H4 (cell line): ENCODE data around the gene BCAR3. TPM values are rescaled to one million over a fixed set of nuclear protein-coding genes. Genes with fewer than 3 reads are reported as not detected.
"Not testable (repeated sequence)": the region's sequence is repeated elsewhere in the genome, so short reads cannot be mapped to it uniquely, and the experiment has no call there.

Source experiments
- DNase-seq: peaks from one replicate; pipeline ENCODE4 v3.0.0-alpha.2; 2015; ENCODE audit warnings: low spot score
- total RNA-seq: library from RNA; depleted of rRNA; stranded (reverse); fragments of >200 nt; shearing (Covaris generic); gene quantifications from 2 replicates; pipeline ENCODE4 v1.2.3, GENCODE V29; 2014

Gene BCAR3
- total RNA-seq, 1 experiment from 2014 or later, result 23.7 TPM

DNA sequence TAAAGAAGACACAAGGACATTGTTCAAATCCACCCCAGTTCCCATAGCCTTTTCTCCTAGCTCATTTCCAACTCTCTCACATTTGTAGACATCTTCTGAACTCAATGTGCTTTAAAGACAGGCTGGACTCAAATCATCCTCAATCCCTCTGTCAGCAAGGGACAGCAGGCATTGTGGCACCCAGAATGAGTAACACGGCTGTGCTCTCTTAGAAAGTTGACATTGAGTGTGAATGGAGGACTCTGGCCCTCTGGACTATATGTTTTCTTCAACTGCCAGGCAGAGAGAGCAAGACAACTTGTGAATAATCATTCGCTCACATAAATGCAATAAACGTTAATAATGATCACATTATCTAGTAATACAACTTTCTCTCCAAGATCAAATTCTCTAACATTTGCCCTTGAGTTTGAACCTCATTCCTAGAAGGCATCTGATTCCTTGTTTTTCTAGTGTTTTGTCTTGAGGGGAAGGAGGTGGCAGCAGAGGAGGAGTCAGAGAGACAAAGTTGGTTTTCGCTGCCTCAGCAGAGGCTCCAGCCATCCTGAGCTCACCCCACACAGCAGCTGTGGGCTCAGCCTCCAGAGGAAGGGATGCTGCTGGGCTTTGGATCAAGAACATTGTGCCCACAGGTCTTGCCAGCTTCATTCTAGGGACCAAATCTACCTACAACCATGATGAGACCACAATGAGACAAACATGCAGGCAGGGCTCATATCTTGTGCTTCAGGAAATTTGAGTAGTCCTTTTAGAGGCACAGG lies 85.1 kb downstream of the BCAR3 start:
- DNase-seq, result no peak

DNA sequence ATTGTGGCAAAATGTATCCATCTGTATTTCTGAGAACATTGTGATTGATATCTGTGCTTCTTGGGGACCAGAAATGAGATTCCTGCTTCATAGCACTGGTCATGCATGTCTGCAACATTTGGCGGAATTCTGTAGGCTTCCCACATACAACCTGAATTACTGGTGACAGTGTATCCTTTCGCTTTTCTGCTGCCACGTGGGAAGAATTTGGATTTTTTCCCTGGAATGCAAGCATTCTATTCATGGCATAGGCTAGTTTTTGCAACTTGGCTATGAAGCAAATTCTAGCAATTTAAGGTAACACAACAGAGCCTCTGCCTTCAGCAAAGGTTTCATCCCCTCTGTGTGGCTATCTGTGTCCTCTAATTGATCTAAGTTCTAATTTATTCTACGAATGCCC lies 85.9 kb downstream of the BCAR3 start:
- DNase-seq, result no peak

DNA sequence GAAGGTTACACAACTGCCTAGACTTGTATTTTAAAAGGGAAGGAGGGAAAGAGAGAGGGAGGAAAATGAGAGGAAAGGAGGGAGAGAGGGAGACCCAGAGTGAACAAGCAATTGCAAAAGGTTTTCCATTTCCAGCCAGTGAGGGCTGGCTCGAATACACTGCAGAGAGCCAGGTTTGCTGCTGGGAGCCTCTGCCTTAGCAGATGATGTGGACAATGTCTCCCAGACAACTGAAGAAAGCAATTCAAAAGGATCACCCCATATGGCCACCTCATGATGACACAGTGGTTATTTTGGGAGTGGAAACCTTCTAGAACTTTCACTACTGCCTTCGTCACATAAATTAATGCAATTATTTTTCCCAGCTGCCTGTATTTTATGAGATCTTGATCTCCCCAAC lies 86.4 kb downstream of the BCAR3 start:
- DNase-seq, result no peak

DNA sequence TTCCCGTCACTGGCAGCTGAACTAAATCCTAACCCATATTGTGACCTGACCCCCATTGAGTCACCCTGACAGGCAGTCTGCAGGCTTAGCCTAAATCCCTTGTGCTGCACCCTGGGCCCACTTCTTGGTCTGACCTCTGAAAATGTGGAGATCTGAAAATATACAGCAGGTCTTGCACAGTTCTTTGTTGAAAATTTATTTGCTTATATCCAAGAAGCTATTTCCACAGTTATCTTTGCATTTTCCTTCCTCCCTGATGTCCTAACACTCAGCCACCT lies 87.1 kb downstream of the BCAR3 start:
- no peak for DNase-seq

DNA sequence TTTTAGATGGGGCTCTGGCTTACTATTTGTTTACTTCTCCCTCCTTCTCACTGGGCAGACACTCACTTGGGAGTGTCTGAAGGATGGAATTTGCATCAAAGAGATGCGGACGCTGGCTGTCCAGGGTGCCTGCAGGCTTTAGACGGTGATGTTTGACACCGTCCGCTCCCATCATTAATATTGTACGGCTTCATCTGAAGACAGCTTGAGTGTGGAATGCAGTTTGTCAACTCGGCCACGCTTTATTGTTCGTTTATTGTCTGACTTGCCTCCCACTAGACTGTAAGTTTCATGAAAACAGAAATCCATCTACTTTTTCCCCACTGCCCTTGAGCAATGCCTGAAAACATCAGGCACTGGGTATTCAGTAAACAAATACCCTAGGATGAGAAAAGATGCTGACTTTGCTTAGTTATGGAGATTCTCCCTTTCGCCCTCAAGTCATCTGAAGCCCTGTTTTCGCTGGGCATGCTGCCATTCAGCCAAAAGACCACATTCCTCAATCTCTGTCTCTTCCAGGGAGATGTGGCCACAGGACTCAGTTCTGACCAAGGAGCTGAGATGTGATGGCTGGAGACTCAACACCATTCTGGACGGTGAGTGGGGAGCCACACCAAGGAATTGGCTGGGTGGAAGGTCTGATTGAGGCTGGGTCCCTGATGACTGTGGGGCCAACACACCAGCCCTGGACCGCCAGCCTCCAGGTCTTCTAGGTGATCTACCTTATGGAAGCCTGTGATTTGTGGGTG lies 87.6 kb downstream of the BCAR3 start:
- DNase-seq, result no peak

DNA sequence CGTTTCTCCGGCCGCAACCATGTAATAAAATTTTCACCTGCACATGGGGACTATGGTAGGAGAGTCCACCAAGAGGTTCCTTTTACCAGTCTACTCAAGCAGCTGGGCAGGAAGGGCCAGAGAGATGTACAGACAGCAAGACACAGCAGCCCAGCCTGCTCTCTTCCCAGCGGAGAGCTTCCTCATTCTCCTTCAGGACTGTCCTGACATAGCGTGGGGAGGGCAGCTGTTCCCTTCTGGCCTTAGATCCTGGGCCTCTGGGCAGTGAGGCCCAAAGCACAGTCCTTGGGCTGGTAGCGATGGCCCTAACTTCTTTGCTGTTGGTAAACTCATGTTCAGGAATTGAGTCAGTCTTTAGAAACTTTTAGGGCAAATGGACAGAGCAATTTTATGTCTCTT lies 89.1 kb downstream of the BCAR3 start:
- no peak for DNase-seq

DNA sequence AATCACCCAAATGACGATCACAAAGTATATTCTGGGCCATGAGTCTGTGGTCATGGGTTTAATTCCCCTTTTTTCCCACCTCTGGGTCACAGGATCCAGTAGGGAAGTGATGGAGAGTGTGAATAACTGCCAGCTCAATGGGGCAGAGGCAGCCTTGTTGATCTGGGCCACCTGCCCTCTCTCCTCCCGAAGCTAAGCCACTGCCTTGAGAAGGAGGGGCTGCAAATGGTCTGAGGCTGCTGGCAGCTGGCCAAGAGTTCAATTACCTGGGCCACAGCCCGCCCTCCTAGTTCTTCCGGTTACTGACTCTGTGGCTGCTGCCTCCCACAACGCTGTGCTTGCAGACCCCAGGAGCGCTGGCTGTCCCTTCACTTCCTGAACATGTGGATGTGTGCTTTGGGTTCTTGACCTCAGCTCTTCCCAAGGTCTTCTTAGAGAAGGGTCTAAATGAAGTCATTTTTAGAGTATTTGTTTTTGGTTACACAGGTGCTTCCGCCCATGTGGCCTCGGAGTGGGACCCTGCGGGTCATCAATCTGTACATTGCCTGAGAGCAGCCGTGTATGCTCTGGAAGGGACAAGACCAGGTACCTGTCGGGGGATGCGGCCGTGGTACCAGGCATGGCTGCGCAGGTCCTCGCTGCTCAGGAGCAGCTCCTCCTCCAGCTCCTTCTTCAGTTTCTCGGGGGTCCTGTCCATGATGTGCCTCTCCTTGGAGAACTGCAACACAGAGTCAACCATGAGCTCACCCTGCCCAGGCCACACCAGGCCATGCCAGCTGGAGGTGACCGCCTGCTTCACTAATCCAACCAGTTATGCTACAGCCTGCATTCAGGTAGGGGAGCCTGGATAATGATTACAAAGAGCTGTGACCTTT lies 89.7 kb downstream of the BCAR3 start:
- no peak for DNase-seq

DNA sequence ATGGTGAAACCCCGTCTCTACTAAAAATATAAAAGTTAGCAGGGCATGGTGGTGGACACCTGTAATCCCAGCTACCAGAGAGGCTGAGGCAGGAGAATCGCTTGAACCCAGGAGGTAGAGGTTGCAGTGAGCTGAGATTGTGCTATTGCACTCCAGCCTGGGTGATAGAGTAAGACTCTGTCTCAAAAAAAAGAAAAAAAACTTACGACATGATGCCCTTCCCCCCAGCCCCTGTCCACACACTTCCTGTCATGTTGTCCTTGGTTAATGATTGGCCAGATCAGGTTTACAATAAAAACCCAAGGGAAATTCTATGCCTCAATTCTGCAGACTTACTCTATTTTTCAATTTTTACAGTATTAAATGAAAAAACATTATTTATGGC lies 90.4 kb downstream of the BCAR3 start:
- DNase-seq, result not testable (repeated sequence)

DNA sequence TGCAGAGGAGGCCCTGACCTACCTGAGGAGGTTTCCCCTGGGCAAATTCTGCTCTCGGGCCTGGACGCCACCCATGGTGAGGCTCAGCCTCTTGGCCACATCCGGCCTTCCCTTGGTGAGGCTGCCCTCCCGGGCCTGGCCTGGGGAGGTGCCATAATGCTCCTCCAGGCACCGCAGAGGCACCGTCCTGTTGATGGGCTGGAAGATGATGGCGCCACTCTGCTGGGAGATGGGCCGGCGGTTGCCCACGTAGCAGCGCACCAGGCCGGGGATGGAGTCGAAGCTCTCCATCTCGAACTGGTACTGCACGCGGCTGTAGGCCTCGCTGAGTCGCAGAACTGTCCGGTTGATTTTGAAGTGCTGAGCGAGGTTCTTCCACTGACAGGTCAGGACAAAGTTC lies 92.7 kb downstream of the BCAR3 start:
- no peak for DNase-seq

DNA sequence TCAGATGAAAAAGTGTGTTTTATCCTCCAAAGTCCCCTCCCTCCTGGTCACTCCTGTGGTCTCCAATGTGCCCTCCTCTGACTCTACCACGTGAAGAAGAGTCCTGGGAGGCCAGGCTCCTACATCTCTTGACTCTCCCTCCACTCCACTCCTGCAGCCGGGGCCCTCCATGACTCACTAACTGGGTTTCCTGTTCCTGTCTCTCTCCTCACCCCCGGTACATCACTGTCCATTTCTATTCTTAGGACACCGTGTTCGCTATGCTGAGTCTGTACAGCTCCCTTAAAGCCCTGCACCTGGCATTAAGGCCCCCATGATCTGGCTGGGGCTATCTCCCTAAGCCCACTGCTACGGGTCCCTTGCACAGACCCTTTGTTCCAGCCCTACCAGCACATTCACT lies 93.4 kb downstream of the BCAR3 start:
- no peak for DNase-seq

DNA sequence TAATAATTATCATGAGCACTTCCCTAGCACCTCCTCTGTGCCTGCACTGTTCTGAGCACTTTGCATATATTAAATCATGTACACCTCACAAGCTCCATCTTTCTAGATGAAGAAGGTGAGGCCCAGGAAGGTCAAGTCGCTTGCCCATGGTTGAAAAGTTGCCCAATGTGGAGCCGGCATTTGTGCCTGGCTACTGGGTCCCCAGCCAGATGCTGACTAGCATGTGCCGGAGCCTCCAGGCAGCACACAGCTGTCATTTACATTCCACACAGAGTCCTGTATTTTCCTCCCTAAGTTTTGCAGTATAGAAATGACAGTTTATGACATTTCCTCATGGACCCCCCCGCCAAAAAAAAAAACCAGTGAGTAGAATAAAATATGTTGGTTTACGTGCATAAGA lies 94.3 kb downstream of the BCAR3 start:
- DNase-seq, result no peak

DNA sequence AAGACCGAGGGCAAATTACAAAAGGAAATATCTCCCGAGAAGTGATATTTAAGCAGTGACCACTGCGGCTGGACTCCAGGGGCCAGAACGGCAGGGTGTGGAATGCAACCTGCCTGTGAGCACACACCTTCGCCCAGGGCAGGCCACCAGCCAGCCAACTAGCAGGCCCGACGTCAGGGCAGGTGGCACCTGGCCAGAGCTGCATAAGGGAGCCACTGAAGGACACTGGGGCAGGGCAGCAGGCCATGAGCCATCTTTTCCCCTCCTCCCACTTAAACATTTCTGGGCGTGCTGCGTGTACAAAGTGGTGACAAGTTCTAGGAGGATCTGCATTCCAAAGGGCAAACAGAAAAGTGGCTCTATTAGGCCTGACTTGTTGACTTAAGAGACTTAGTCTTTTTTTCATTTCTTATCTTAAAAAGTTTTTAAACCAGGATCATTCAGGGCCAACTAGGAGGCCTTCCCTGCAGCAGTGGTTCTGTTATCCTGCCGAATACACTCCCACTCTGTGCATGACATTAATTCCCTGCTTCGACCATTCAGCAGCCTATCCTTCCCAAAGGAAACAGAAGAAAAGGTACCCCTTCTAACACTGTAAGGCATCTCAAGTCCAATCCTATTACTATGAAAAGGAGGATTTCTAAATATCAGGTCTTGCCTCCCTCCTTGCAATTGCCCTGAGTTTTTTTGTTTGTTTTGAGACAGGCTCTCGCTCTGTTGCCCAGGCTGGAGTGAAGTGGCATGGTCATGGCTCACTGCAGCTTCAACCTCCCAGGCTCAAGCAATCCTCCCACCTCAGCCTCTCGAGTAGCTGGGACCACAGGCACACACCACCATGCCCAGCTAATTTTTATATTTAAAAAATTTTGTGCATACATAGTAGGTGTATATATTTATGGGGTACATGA lies 96.3 kb downstream of the BCAR3 start:
- no peak for DNase-seq

DNA sequence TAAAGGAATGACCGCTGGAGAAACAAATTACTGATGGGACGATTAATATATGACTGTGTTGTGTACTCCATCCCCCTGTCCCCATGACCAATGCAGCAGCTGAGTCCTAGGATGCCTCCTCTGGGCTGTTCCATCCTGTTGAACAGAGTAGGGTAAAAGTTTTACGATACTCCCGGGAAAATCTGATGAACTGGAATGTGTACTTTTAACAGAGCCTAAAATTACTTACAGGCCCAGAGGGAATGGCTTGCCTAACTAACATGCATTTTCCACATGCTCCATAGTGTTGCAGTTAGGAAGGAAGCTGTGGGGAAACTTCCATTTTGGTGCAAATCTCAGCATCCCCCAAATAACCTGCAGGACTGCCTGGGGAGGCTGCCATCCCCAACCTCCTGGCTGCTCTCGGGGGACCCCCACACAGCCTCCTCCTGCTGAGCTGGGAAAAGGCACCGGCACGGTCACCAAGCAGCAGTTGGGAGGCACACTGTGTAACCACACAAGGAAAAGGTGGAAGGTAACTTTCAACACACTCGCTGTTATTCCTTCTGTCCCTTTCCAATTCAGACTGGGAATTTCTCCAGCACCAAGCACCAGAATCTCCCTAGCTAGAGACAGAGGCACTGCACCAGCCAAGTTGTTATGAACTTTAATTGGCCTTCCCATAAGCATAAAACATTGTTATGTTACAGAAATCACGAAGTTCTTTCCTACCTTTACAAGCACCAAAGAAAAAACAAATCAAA lies 97.2 kb downstream of the BCAR3 start:
- no peak for DNase-seq

DNA sequence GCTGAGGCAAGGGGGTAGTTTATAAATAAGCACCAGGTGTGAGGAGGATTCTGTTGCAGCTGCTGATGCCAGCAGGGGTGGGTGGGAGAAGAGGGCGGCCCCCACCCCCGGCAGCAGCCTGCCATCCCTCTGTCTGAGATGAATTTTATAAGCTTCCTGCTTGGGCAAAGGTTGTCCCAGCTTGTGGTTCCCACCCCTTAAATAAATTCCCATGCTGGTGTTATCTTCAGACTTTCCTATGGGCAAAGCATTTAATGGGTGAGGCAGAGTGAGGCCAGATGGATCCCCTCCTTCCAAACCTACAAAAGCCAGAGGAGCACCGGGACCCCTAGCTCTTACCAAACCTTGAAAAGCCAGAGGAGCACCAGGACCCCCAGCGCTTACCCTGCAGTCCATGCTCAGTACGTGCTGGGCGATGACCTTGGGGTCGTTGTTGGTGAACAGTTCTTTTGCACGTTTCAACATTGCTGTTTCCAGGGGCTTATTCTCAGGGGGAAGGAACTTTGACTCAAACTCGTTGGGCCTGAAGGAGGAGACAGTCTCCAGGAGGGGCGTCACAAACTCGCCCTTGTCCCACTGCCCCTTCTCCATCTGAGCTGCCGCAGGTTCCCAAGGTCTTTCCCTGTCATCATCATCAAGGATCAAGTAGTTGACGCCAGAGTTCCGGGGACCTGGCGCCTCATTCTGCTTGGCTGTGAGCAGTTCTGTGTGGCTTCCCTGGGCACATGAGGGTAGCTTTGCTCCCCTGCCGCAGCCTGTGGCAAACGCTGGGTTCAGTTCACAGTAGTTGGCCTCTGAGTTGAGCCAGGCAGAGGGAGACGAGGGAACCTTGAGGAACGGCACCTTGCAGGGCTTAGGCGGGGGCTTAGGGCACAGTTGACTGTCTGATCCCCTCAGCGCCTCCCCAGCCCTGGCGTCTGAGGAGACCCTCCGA lies 99.5 kb downstream of the BCAR3 start:
- no peak for DNase-seq

DNA sequence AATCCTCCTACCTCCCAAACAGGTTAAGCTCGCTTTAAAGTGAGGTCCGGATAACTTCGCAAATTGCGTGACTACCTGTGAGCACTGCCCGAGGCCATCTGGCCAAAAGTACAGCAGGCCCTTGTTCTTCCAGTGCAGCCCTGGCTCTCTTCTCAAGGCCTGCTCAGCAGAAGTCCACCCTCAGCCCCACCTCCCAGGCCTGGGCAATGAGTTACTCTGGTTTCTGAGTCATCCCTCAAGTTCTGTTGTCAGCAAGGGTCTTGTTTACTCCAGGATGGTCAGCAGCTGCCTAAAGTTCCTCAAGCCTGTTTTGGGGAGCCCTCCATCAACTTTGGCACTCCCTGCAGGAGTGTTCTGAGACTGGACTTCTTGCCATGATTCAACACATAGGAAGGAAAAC lies 101.7 kb downstream of the BCAR3 start:
- peak; percentile 16 for DNase-seq

DNA sequence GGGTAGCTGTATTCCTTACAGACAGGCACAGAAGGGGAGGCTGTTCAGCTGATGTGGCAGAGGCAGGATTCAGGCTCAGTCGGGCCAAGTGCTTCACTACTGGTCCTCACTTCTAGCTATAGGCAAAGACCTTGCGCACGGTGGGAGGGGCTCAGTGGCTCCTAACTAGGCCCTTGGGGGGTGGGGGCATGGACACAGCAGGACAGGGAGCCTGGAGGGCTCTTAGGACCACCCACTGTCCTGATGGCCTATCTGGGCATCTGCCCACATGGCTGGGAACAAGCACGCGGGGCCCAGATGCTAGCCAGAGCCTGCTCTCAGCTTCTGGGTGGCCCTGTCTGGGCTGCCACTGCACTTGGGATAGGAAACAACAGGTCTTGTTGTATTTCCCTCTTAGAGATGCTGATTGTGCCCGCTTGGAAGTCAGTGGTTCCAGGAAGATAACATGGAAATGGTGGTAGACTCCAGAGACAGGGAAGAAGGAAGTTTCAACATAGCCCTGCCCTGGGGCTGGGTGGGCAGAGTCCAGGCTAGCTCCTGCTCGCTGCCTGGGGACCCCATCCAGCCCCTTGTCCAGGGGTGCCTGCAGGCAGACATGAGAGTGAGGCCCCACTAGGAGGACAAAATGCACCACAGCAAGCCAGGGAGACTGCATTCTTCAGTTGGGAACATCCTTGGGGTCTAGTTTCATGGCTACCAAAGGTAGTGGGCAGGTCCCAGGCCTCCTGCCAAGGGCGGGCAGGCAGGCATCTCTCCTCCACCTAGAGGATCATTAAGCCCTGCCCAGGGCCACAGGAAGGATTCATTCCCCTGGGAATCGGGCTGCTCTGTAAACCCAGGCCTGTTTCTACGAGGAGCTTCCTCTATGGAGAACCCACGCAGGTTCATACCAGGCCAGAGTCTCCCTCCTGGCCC lies 102.5 kb downstream of the BCAR3 start:
- no peak for DNase-seq

DNA sequence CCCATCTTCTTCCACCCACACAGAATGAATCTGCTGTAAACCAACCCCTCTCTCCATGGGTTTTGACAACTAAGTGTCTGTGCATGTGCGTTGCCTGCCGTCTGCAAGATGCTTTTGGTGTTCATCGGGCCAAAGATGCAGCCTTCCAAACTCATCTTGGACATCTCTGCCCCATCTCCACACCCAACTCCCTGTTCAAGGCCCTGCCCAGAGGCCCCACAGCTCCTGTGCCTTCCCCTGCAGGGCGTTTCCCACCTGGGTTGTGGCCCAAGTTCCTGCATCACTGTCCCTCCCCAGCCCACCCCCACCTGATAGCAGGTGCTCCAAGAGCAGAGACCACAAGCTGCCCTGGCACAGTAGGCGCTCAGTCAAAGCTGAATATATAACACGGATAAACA lies 103.2 kb downstream of the BCAR3 start:
- no peak for DNase-seq

DNA sequence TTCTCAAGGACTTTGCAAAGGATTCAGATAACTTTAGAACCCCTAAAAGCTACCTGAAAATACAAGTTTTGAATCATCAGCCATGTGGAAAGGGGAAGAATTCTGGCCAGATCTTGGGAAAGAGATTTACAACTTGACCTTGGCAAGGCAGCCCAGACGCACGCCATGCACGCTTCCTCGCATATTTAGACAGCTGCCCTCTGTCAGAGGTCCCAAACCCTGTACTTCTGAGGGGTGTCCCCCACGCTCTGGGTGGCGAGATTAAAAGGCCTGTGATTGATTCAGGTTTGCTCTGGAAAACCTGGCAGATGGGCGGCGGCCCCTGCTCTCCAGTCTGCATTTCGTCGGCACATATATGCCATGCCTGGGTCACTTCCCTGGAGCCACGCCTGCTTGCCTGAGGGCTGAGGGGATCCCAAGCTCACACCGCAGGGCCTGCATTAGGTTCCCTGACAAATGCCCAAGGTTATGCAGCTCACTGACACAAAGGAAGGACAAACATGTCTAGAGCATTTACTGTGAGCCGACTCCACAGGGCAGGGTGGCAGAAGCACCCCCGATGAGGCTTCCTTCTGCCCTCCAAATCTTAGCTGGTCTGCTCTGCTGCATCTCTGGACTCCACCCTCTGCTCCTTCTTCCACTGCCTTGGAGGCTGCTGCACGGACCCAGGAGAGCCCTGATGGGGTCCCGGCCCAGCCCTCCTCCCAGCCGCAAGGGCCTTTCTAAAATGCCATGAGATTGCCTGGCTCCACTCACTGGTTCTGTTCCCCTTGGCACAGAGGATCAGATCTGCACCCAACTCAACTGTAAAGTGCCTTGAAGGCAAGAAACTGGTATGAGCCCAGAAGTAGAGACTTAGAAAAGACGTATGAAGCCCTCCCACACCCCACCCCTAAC lies 103.9 kb downstream of the BCAR3 start:
- DNase-seq, result no peak
